Left forelimb (tissue), 1 donor: Measurements from ENCODE around the gene CEL.
"Not testable (repeated sequence)": the region's sequence is repeated elsewhere in the genome, so short reads cannot be mapped to it uniquely, and the experiment has no call there.

Source experiments
- DNase-seq: peaks from one replicate; pipeline ENCODE4 v3.0.0-alpha.2; 2018; ENCODE audit warnings: low spot score

Gene CEL

DNA sequence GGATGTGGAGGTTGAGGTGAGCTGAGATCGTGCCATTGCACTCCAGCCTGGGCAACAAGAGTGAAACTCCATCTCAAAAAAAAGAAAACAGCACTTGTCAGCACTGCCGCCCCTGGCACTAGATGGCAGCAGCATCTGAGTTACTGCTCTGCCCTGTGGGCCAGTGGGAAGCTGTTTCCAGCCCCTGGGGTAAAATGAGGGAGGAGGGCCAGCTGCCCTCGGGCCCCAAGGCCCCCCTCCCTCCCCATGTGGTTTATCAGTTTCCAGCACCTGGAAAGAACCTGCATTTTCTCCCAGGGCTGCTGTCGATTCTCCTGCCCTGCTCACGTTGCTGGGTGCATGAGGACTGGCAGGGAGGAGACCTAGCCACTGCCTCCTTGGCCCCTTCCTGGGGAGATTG lies 13.2 kb upstream of the CEL start:
- DNase-seq, result no peak

DNA sequence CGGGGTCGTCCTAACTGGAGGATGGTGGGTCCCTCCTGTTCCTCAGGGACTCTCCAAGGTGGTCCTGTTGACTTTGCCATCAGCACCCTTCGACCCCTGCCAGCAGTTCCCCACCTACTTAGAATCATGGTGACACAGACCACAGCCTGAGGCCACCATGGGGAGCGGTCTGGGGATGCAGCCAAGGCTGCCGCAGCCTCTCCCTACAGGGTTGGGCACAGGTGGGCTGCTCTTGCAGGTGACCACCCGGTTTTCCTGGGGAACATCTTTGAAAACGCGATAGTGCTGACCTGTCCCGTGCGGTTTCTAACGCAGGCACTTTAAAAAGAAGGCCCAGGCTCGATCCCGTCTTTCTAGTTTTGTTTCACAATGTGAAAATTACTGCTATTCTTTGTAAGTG lies 12.7 kb upstream of the CEL start:
- DNase-seq, result no peak

DNA sequence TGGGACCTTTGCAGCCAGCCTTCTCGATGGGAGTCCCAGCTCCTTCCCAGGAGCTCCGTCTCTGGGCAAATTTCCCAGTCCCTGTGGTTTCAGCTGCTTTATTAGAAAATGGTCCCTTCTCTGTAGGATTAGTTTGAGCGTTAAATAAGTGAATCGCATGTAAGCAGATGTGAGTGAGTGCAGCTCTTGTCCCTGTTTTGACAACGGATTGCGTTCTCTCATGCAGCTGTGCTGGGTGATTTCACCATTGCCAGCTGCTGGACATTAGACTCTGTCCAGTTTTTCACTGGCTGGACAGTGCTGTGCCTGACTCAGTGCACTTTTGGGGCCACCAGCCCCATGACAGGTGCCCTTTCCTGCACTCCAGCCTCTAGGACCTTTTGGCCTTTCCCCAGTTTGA lies 11.6 kb upstream of the CEL start:
- DNase-seq, result no peak

DNA sequence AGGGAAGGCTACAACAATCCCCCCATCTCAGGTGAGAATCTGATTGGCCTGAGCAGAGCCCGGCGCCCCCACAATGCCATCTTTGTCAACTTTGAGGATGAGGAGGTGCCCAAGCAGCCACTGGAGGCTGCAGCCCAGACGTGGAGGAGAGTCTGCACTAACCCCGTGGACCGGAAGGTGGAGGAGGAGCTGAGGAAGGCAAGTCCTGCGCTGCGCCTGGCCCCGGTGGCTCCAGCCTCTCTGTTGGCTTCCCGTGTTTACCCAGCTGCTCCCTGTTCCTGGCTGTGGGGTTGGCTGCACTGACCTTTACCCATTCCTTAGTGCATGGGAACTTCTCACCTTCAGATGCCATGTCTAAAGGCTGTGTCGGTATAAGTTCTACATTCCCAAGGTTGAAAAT lies 11.0 kb upstream of the CEL start:
- no peak for DNase-seq

DNA sequence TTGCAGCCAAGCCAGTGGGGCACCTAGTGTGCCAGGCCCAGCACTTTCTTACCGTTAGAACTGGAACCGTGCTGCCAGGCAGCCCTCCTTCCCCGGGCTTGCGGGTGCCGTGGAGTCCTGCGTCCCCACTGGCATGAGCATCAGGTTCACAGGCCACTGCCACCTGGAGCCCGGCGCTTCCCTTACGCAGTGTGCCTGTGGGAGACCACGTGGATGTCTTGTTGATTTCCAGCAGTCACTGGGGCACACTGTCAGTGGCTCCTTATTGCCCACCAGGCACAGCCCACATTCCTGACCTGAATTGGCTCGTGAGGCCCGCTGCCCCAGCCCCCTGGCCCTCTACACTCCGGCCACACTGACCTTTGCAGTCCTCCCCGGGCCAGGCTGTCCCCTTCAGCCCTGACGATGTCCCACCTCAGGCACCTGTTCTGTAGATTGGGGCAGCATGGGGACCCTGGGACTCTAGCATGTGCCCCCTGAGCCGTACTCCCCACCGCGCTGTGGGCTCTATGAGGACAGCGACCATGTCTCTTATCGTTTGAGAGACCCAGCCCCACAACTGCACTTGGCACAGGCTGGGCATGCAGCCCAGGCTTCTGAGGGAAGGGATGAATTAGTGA lies 10.4 kb upstream of the CEL start:
- no peak for DNase-seq

DNA sequence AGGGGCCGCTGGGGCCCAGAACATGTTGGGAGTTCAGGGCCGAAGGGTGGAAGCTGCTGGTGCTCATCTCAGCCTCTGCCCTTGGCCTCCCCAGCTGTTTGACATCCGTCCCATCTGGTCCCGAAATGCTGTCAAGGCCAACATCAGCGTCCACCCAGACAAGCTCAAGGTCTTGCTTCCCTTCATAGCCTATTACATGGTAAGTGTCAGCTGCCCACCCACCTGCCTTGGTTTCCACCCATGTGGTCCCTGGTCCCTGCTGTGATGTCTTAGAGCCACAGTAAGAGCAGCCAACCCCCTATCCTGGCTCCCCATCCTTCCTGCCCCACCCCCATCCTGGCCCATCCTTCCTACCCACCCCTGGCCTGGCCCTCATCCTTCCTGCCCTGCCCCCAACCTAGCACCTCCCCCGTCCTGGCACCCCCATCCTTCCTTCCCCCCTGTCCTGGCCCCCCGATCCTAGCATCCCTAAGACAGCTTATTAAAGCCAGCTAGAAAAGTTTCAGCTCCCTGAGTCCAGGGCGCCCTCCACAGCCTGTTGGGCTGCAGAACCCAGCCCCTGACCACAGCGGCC lies 9.7 kb upstream of the CEL start:
- DNase-seq, result no peak

DNA sequence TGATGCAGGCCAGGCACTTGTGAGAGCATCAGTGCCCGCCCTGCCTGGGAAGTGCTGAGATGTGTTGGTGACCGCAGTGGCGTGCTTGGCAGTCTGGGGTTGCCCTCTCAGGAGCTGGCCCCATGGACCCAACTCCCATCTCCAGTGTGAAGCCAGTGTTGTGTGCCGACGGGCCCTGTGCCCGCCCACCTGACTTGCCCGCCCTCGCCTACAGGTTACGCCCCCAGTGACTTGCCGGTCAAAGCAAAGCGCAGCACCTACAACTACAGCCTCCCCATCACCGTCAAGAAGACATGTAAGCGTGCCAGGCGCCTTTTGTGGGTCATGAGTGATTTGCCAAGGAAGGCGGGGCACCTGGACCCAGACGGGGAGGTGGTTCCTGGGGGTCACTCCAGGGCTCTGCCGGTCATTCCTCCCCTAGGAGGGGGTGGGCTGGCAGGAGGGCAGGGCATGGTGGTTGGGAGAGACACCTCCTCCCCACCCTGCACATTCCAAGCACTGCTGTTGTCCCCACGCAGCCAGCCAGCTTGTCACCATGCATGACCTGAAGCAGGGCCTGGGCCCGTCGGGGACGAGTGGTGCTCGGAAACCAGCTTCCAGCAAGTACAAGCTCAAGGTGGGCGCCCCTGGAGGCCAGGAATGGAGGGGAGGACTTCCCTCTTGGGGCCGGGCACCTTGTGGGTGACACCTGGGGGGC lies 7.4 kb upstream of the CEL start:
- no peak for DNase-seq

DNA sequence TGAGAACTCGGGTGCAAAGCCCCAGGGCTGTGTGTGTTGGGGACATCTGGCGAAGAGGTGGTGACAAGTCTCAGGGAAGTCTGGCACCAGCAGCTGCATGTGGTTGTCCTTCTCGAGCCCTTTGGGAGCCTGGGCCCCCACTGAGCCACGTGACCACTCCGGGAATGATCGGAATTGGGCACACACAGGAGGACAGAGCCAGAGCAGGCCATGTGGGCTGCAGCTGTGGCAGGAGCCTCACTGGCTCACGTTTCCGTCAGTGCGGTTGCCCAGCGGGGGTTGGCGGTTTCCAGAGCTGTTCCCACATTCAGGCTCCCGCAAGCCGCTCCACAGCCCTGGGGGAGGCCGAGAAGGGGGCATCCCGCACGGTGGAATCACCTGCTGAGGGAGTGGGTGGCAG lies 6.8 kb upstream of the CEL start:
- no peak for DNase-seq

DNA sequence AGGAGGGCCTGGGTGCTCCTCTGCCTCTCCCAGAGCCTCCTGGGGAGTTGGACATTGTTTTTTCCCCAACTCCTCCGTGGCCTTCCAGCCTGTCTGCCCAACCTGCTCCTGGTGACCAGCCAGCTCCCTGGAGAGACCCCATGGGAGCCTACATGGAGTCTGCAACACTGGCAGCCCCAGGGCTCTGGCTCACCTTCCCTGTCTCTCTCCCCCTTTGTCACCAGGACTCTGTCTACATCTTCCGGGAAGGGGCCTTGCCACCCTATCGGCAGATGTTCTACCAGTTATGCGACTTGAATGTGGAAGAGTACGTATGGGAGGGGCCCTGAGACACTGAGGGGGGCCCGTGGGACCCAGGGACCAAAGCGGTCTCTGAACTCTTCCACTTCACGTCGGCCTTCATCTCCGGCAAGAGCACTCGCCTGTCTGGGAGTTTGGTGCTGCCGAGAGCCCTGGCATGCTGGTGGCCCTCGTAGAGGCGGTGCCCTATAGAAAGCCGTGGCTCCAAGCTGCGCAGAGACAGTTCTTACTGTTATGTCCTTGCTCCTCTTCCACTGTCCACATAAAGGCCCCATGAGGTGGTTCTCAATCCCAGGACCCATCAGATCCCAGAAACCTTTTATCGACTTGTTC lies 5.9 kb upstream of the CEL start:
- DNase-seq, result no peak

DNA sequence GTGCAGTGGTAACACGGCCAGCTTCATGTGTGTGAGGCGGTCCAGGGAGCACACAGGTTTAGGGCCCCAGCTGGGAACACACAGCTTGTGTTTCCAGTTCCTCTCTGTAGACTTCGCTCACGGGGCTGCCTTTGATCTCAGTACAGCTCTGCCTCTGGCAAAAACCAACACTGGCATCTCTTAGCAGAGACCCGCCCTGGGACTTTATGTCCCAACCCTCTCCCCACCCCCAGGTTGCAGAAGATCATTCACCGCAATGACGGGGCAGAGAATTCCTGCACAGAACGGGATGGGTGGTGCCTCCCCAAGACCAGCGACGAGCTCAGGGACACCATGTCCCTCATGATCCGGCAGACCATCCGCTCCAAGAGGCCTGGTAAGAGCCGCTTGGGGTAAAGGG lies 5.2 kb upstream of the CEL start:
- no peak for DNase-seq

DNA sequence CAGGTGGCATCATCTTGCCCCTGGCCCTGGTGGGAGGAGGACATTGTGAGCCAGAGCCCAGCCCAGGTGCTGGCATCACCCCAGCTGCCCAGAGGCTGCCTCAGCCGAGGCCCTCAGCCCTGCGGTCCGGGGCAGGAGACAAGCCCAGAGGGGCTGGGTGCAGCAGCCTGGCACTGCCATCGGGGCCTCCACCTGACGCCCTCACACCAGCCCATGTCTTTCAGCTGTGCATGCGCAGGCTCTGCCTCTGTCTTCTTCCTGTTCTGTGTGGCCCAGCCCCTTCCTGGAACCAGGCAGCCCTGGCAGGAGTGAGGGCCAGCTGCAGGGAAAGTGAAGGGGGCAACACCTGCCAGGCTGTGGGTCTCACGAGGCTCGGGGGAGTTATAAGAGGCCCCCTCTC lies 4.8 kb upstream of the CEL start:
- no peak for DNase-seq

DNA sequence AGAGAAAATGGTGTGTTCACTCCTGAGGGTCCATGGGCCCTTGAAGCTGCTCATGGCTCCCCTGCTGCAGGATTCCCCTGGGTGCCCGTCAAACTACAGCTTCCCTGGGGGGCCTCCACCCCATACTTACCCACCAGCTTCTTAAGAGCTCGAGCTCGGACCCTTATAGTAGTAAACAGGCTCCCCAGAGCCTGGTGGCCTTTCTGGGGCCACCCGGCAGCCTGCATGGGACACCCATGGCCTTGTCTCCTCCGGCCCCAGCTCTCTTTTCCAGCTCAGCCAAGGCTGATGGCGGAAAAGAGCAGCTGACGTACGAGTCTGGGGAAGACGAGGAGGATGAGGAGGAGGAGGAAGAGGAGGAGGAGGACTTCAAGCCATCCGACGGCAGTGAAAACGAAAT lies 4.2 kb upstream of the CEL start:
- no peak for DNase-seq

DNA sequence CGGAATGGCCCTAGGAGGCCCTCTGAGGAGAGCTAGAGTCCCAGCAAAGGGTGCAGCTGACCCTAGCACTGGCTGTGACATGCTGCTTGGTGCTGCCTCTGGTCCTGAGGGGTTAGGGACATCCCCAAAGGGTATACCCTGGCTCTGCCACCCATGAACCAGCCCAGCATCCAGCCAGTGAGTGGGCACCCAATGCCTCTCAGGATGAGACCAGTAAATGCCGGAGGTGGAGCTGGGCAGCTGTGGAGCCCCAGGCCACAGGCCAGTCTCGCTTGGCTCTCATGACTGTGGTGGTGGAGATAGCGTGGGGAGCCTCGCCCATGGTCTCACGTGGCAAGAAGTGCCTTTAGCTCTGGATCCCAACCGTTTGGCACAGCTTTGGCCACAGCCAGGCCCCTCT lies 3.7 kb upstream of the CEL start:
- no peak for DNase-seq

DNA sequence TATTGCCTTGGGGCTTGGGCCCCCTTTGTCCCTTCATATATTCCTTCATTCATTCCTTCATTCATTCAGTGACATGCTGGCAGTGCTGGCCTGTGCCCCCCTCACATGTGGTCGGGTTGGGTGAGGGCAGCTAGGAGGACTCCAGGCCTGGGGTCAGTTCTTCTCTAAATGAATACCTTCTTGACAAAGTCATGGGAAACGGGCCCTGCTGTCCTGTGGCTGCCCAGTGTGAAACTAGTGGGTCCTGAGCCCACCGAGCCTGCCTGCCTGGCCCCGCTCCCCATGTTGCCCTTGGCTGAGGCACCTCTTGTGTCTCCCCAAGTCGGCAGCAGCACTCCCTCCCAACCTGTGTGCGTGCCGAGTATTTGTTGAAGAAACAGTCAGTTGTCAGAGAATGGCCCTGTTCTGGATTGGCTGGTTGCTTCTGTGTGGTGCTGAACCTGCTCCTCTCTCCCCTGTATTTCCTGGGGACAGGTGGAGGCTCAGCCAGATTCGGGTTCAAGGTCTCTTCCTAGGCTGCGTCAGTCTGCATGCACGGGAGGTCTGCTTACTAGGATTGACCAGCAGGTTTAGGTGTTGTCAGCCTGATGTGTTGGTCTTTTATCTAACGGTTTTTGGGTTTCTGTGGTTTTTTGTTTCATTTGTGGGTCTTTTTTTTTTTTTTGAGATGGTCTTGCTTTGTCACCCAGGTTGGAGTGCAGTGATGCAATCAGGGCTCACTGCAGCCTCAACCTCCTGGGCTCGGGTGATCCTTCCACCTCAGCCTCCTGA lies 3.0 kb upstream of the CEL start:
- DNase-seq, result no peak

DNA sequence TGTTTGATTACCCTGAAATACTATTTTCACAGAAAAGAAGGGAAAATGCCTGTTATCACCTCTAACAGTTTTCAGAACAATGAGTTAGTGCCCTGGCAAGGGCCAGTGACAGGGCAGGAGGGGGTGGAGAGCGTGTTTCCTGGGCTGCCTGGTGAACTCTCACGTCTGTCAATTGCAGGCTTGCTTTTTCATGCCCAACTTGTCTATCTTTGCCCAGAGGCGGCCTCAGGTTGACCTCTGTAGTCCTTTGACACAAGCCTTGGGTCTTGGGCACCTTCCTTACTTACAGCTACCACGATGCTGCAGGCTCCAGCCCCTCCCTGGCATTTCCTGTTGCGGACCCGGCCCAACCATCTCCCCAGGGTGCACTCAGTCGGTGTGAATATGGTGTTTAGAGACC lies 2.2 kb upstream of the CEL start:
- DNase-seq, result no peak

DNA sequence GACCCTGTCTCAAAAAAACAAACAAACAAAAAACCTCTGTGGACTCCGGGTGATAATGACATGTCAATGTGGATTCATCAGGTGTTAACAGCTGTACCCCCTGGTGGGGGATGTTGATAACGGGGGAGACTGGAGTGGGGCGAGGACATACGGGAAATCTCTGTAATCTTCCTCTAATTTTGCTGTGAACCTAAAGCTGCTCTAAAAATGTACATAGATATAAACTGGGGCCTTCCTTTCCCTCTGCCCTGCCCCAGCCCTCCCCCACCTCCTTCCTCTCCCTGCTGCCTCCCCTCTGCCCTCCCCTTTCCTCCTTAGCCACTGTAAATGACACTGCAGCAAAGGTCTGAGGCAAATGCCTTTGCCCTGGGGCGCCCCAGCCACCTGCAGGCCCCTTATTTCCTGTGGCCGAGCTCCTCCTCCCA lies 1.4 kb upstream of the CEL start:
- no peak for DNase-seq

DNA sequence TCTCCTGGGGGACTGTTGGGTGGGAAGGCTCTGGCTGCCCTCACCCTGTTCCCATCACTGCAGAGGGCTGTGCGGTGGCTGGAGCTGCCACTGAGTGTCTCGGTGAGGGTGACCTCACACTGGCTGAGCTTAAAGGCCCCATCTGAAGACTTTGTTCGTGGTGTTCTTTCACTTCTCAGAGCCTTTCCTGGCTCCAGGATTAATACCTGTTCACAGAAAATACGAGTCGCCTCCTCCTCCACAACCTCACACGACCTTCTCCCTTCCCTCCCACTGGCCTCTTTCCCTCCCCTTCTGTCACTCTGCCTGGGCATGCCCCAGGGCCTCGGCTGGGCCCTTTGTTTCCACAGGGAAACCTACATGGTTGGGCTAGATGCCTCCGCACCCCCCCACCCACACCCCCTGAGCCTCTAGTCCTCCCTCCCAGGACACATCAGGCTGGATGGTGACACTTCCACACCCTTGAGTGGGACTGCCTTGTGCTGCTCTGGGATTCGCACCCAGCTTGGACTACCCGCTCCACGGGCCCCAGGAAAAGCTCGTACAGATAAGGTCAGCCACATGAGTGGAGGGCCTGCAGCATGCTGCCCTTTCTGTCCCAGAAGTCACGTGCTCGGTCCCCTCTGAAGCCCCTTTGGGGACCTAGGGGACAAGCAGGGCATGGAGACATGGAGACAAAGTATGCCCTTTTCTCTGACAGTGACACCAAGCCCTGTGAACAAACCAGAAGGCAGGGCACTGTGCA lies 590 bp upstream of the CEL start:
- not testable (repeated sequence) for DNase-seq

DNA sequence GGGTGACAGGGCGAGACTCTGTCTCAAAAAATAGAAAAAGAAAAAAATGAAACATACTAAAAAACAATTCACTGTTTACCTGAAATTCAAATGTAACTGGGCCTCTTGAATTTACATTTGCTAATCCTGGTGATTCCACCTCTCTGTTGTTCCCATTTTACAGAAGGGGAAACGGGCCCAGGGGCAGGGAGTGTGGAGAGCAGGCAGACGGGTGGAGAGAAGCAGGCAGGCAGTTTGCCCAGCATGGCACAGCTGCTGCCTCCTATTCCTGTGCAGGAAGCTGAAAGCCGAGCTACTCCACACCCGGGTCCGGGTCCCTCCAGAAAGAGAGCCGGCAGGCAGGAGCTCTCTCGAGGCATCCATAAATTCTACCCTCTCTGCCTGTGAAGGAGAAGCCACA lies 788 bp downstream of the CEL start:
- DNase-seq, result not testable (repeated sequence)

DNA sequence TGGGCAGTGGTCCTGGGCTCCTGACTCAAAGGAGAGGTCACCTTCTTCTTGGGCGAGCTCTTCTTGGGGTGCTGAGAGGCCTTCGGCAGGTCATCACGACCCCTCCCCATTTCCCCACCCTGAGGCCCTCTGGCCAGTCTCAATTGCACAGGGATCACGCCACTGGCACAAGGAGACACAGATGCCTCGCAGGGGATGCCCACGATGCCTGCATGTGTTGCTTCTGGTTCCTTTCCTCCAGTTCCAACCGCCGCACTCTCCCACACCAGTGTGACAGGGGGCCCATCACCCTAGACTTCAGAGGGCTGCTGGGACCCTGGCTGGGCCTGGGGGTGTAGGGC lies 1.3 kb downstream of the CEL start:
- no peak for DNase-seq

DNA sequence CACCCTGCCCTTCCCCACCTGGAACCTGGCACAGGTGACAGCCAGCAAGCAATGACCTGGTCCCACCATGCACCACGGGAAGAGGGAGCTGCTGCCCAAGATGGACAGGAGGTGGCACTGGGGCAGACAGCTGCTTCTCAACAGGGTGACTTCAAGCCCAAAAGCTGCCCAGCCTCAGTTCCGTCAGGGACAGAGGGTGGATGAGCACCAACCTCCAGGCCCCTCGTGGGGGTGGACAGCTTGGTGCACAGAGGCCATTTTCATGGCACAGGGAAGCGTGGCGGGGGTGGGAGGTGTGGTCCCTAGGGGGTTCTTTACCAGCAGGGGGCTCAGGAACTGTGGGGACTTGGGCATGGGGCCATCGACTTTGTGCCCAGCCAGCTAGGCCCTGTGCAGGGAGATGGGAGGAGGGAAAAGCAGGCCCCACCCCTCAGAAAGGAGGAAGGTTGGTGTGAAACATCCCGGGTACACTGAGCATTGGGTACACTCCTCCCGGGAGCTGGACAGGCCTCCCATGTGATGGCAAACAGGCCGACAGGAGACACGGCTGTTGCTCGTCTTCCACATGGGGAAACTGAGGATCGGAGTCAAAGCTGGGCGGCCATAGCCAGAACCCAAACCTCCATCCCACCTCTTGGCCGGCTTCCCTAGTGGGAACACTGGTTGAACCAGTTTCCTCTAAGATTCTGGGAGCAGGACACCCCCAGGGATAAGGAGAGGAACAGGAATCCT lies 1.9 kb downstream of the CEL start:
- no peak for DNase-seq
